Measurements from ENCODE around the gene B4GALT5.
A peak's percentile ranks its signal among the peaks of the same experiment; 100 is the strongest.

The B4GALT5 gene

DNA sequence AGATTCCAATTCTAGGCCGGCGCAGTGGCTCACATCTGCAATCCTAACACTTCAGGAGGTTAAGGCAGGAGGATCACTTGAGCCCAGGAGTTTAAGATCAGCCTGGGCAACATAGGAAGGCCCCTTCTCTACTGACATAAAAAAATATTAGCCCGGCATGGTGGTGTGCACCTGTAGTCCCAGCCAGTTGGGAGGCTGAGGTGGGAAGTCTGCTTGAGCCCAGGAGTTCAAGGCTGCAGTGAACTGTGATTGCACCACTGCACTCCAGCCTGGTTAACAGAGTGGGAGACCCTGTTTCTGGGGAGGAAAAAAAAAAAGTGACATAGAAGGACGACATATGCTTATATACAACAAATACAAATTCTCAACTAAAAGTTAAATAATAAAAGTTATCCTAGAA lies 30.9 kb downstream of the B4GALT5 start:
- no peak overlapping the region for H3K4me3 ChIP-seq (ENCODE audit: severe bottlenecking)
- DNase-seq (ENCODE audit: low spot score) (no peak), ATAC-seq (ENCODE audit: low read depth) (no peak)
- no peaks in the 10 kb centered on the region for H3K27me3 ChIP-seq (ENCODE audit: insufficient read depth, poor library complexity, severe bottlenecking)
- no peaks in the 10 kb centered on the region for H3K9me3 ChIP-seq (ENCODE audit: severe bottlenecking)
- no peak overlapping the region for H3K27ac ChIP-seq (ENCODE audit: poor library complexity, severe bottlenecking)
- peaks cover 21% of the 10 kb centered on the region for H3K36me3 ChIP-seq (ENCODE audit: low read depth)
- TF ChIP-seq, protein P1, sequence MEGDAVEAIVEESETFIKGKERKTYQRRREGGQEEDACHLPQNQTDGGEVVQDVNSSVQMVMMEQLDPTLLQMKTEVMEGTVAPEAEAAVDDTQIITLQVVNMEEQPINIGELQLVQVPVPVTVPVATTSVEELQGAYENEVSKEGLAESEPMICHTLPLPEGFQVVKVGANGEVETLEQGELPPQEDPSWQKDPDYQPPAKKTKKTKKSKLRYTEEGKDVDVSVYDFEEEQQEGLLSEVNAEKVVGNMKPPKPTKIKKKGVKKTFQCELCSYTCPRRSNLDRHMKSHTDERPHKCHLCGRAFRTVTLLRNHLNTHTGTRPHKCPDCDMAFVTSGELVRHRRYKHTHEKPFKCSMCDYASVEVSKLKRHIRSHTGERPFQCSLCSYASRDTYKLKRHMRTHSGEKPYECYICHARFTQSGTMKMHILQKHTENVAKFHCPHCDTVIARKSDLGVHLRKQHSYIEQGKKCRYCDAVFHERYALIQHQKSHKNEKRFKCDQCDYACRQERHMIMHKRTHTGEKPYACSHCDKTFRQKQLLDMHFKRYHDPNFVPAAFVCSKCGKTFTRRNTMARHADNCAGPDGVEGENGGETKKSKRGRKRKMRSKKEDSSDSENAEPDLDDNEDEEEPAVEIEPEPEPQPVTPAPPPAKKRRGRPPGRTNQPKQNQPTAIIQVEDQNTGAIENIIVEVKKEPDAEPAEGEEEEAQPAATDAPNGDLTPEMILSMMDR (IDR thresholded peaks at IDR 0.05; ENCODE audit: poor library complexity, severe bottlenecking) = no peak
- peaks cover 28% of the 10 kb centered on the region for H3K4me1 ChIP-seq (ENCODE audit: insufficient read depth, poor library complexity, severe bottlenecking)

DNA sequence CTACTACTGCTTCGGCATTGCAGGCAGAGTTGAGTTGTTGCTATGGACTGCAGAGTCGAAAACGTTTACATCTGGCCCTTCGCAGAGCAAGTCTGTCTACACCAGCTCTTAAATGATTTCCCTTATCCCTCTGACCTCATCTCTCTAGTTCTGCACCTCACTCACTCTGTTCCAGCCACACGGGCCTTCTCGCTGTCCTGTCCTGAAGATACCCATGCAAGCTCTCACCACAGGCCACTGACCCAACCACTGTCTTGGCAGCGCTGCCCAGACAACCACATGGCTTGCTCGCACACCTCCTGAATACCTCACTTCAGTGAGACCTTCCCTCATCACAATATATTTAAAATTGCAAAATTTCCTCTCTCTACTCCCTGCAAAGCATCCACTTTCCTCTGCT lies 31.4 kb downstream of the B4GALT5 start:
- no peak overlapping the region for H3K4me3 ChIP-seq (ENCODE audit: severe bottlenecking)
- H3K9me3 ChIP-seq (ENCODE audit: severe bottlenecking) = no peaks in the 10 kb centered on the region
- no peaks in the 10 kb centered on the region for H3K27me3 ChIP-seq (ENCODE audit: insufficient read depth, poor library complexity, severe bottlenecking)
- no peak for DNase-seq (ENCODE audit: low spot score)
- no peak overlapping the region for H3K27ac ChIP-seq (ENCODE audit: poor library complexity, severe bottlenecking)
- H3K36me3 ChIP-seq (ENCODE audit: low read depth) = peaks cover 21% of the 10 kb centered on the region
- peaks cover 34% of the 10 kb centered on the region for H3K4me1 ChIP-seq (ENCODE audit: insufficient read depth, poor library complexity, severe bottlenecking)
- TF ChIP-seq, protein P1 (IDR thresholded peaks at IDR 0.05; ENCODE audit: poor library complexity, severe bottlenecking) = no peak
- no peak for ATAC-seq (ENCODE audit: low read depth)

DNA sequence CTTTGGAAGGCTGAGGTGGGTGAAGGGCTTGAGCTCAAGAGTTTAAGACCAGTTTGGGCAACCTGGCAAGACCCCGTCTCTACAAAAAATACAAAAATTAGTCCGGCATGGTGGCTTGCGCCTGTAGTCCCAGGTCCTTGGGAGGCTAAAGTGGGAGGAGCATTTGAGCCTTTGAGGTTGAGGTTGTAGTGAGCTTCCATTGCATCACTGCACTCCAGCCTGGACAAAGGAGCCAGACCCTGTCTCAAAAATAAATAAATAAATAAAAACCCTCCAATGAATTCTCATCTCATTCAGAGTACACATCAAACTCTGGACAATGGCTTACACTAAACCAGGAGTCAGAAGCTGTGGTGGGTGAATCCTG lies 31.8 kb downstream of the B4GALT5 start:
- Histone ChIP-seq H3K27me3 (ENCODE audit: insufficient read depth, poor library complexity, severe bottlenecking) (no peaks in the 10 kb centered on the region), H3K27ac (ENCODE audit: poor library complexity, severe bottlenecking) (no peak overlapping the region), H3K4me1 (ENCODE audit: insufficient read depth, poor library complexity, severe bottlenecking) (peaks cover 38% of the 10 kb centered on the region), H3K36me3 (ENCODE audit: low read depth) (peaks cover 21% of the 10 kb centered on the region), H3K9me3 (ENCODE audit: severe bottlenecking) (no peaks in the 10 kb centered on the region), H3K4me3 (ENCODE audit: severe bottlenecking) (no peak overlapping the region)
- DNase-seq (ENCODE audit: low spot score) = no peak
- no peak for ATAC-seq (ENCODE audit: low read depth)
- TF ChIP-seq, protein P1 (IDR thresholded peaks at IDR 0.05; ENCODE audit: poor library complexity, severe bottlenecking) = no peak

DNA sequence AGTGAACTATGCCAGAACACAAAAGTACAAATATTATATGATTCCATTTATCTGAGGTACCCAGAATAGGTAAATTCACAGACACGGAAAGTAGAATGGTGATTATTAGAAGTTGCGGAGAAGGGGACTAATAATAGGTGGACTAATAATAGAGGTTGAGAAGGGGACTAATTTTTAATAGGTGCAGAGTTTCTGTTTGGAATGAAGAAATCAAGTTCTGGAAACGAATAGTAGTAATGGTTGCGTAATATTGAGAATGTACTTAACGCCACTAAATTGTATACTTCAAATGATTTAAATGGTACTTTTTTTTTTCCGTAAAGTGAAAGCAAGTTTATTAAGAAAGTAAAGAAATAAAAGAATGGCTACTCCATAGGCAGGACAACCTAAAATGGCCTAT lies 33.2 kb downstream of the B4GALT5 start:
- Histone ChIP-seq H3K27me3 (ENCODE audit: insufficient read depth, poor library complexity, severe bottlenecking) (no peaks in the 10 kb centered on the region), H3K4me1 (ENCODE audit: insufficient read depth, poor library complexity, severe bottlenecking) (peaks cover 43% of the 10 kb centered on the region), H3K9me3 (ENCODE audit: severe bottlenecking) (no peaks in the 10 kb centered on the region), H3K36me3 (ENCODE audit: low read depth) (peaks cover 13% of the 10 kb centered on the region), H3K4me3 (ENCODE audit: severe bottlenecking) (no peak overlapping the region), H3K27ac (ENCODE audit: poor library complexity, severe bottlenecking) (no peak overlapping the region)
- ATAC-seq (ENCODE audit: low read depth) = no peak
- TF ChIP-seq, protein P1 (IDR thresholded peaks at IDR 0.05; ENCODE audit: poor library complexity, severe bottlenecking) = no peak
- DNase-seq (ENCODE audit: low spot score) = no peak

DNA sequence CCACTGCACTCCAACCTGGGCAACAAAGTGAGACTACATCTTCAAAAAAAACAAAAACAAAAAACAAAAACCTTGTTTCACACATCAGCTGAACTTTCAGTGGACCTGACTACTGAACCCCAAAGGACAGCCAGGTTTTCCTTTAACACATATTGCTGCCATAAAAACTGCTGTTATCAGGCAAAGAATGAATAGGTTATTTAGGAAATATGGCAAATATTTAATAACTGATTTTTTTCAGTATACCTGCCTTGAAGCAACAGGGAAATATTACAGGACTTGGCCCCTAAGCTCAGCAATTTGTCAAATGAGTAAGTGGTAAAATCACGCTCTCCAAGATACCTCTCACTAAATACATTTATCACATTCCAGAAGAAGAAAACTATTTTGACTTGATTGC lies 34.0 kb downstream of the B4GALT5 start:
- peaks cover 51% of the 10 kb centered on the region for H3K4me1 ChIP-seq (ENCODE audit: insufficient read depth, poor library complexity, severe bottlenecking)
- H3K4me3 ChIP-seq (ENCODE audit: severe bottlenecking) = no peak overlapping the region
- H3K9me3 ChIP-seq (ENCODE audit: severe bottlenecking) = no peaks in the 10 kb centered on the region
- no peak for ATAC-seq (ENCODE audit: low read depth)
- no peak for DNase-seq (ENCODE audit: low spot score)
- peak overlapping the region; percentile 77 for H3K27ac ChIP-seq (ENCODE audit: poor library complexity, severe bottlenecking)
- no peaks in the 10 kb centered on the region for H3K27me3 ChIP-seq (ENCODE audit: insufficient read depth, poor library complexity, severe bottlenecking)
- TF ChIP-seq, protein P1 (IDR thresholded peaks at IDR 0.05; ENCODE audit: poor library complexity, severe bottlenecking) = no peak
- H3K36me3 ChIP-seq (ENCODE audit: low read depth) = peaks cover 12% of the 10 kb centered on the region
